ENCODE measurements around the gene TMPRSS15. TPM values are rescaled to one million over a fixed set of nuclear protein-coding genes. Genes with fewer than 3 reads are reported as not detected.

The TMPRSS15 gene
- total RNA-seq, 1 donor from 2014 or later = not detected

- TF ChIP-seq CTCF (IDR thresholded peaks at IDR 0.05) = no peak
- no peak for DNase-seq (ENCODE audit: low spot score)
- Mint-ChIP-seq H3K27me3 (ENCODE audit: low read depth) (peaks cover 7% of the 10 kb centered on the region), H3K36me3 (ENCODE audit: low read depth) (no peaks in the 10 kb centered on the region), H3K27ac (ENCODE audit: unreplicated experiment) (no peak overlapping the region), H3K9me3 (ENCODE audit: low read depth) (no peaks in the 10 kb centered on the region), H3K4me1 (ENCODE audit: low read depth) (no peaks in the 10 kb centered on the region), H3K4me3 (ENCODE audit: unreplicated experiment) (no peak overlapping the region)
These were observed 151.3 kb downstream of the TMPRSS15 start for GRCh38 chr21:18252256-18252655.

GRCh38 chr21:18251065-18251464 is 152.5 kb downstream of the TMPRSS15 start:
- DNase-seq (ENCODE audit: low spot score) = no peak
- no peaks in the 10 kb centered on the region for H3K36me3 Mint-ChIP-seq (ENCODE audit: low read depth)
- no peak overlapping the region for H3K27ac Mint-ChIP-seq (ENCODE audit: unreplicated experiment)
- no peak for TF ChIP-seq CTCF (IDR thresholded peaks at IDR 0.05)
- H3K4me3 Mint-ChIP-seq (ENCODE audit: unreplicated experiment) = no peak overlapping the region
- peaks cover 12% of the 10 kb centered on the region for H3K27me3 Mint-ChIP-seq (ENCODE audit: low read depth)
- H3K4me1 Mint-ChIP-seq (ENCODE audit: low read depth) = no peaks in the 10 kb centered on the region
- H3K9me3 Mint-ChIP-seq (ENCODE audit: low read depth) = no peaks in the 10 kb centered on the region

GRCh38 chr21:18249672-18250071 is 153.9 kb downstream of the TMPRSS15 start:
- Mint-ChIP-seq H3K4me1 (ENCODE audit: low read depth) (peaks cover 9% of the 10 kb centered on the region), H3K36me3 (ENCODE audit: low read depth) (peaks cover 2% of the 10 kb centered on the region), H3K27ac (ENCODE audit: unreplicated experiment) (no peak overlapping the region), H3K9me3 (ENCODE audit: low read depth) (no peaks in the 10 kb centered on the region), H3K4me3 (ENCODE audit: unreplicated experiment) (no peak overlapping the region), H3K27me3 (ENCODE audit: low read depth) (peaks cover 22% of the 10 kb centered on the region)
- TF ChIP-seq CTCF (IDR thresholded peaks at IDR 0.05) = peak; percentile 28
- no peak for DNase-seq (ENCODE audit: low spot score)

GRCh38 chr21:18248171-18248570 is 155.4 kb downstream of the TMPRSS15 start:
- H3K27me3 Mint-ChIP-seq (ENCODE audit: low read depth) = peaks cover 31% of the 10 kb centered on the region
- no peak overlapping the region for H3K27ac Mint-ChIP-seq (ENCODE audit: unreplicated experiment)
- no peaks in the 10 kb centered on the region for H3K9me3 Mint-ChIP-seq (ENCODE audit: low read depth)
- no peak for DNase-seq (ENCODE audit: low spot score)
- peaks cover 15% of the 10 kb centered on the region for H3K4me1 Mint-ChIP-seq (ENCODE audit: low read depth)
- no peak overlapping the region for H3K4me3 Mint-ChIP-seq (ENCODE audit: unreplicated experiment)
- TF ChIP-seq CTCF (IDR thresholded peaks at IDR 0.05) = no peak
- peaks cover 2% of the 10 kb centered on the region for H3K36me3 Mint-ChIP-seq (ENCODE audit: low read depth)

- peaks cover 2% of the 10 kb centered on the region for H3K36me3 Mint-ChIP-seq (ENCODE audit: low read depth)
- peaks cover 15% of the 10 kb centered on the region for H3K4me1 Mint-ChIP-seq (ENCODE audit: low read depth)
- TF ChIP-seq CTCF (IDR thresholded peaks at IDR 0.05) = no peak
- H3K4me3 Mint-ChIP-seq (ENCODE audit: unreplicated experiment) = peak overlapping the region; percentile 63
- DNase-seq (ENCODE audit: low spot score) = no peak
- no peaks in the 10 kb centered on the region for H3K9me3 Mint-ChIP-seq (ENCODE audit: low read depth)
- peaks cover 40% of the 10 kb centered on the region for H3K27me3 Mint-ChIP-seq (ENCODE audit: low read depth)
- H3K27ac Mint-ChIP-seq (ENCODE audit: unreplicated experiment) = no peak overlapping the region
These were observed 158.1 kb downstream of the TMPRSS15 start for GRCh38 chr21:18245464-18245967.
